Kidney epithelial cell (primary cell): Measurements from ENCODE around the gene DOCK11. TPM values are rescaled to one million over a fixed set of nuclear protein-coding genes. Genes with fewer than 3 reads are reported as not detected.

Experiments
- DNase-seq: peaks from one replicate; pipeline ENCODE4 v3.0.0-alpha.2; 2010; ENCODE audit warnings: low read depth
- H3K27me3 ChIP-seq: 2 replicates; pipeline ENCODE4 v1.6.0; 2011; ENCODE audit warnings: low read length; ENCODE audit not compliant: control insufficient read depth, insufficient read depth
- H3K36me3 ChIP-seq: 2 replicates; pipeline ENCODE4 v1.5.1; 2011; ENCODE audit warnings: low read length; ENCODE audit not compliant: control insufficient read depth, insufficient read depth
- H3K4me3 ChIP-seq: 2 replicates; pipeline ENCODE4 v1.5.1; 2011; ENCODE audit warnings: low read depth, mild to moderate bottlenecking, control low read depth, low read length
- total RNA-seq: library from RNA; depleted of rRNA; stranded (reverse); fragments of >200 nt; gene quantifications from 2 replicates; pipeline ENCODE4 v1.2.3, GENCODE V29; 2015
- TF ChIP-seq, protein P1 (sequence below): IDR thresholded peaks from 2 replicates; pipeline ENCODE4 v1.5.1; 2011; ENCODE audit warnings: mild to moderate bottlenecking, moderate library complexity, low read length, control low read depth, inconsistent platforms; ENCODE audit not compliant: insufficient read depth, poor library complexity, severe bottlenecking

The DOCK11 gene
- total RNA-seq, 1 donor from 2014 or later: 10.9 TPM

GRCh38 chrX:118718737-118719136 lies 223.1 kb downstream of the DOCK11 start:
- TF ChIP-seq, protein P1, sequence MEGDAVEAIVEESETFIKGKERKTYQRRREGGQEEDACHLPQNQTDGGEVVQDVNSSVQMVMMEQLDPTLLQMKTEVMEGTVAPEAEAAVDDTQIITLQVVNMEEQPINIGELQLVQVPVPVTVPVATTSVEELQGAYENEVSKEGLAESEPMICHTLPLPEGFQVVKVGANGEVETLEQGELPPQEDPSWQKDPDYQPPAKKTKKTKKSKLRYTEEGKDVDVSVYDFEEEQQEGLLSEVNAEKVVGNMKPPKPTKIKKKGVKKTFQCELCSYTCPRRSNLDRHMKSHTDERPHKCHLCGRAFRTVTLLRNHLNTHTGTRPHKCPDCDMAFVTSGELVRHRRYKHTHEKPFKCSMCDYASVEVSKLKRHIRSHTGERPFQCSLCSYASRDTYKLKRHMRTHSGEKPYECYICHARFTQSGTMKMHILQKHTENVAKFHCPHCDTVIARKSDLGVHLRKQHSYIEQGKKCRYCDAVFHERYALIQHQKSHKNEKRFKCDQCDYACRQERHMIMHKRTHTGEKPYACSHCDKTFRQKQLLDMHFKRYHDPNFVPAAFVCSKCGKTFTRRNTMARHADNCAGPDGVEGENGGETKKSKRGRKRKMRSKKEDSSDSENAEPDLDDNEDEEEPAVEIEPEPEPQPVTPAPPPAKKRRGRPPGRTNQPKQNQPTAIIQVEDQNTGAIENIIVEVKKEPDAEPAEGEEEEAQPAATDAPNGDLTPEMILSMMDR: no peak
- H3K4me3 ChIP-seq: no peak overlapping the region
- no peaks in the 10 kb centered on the region for H3K27me3 ChIP-seq
- H3K36me3 ChIP-seq: no peaks in the 10 kb centered on the region
- DNase-seq: no peak

DNA sequence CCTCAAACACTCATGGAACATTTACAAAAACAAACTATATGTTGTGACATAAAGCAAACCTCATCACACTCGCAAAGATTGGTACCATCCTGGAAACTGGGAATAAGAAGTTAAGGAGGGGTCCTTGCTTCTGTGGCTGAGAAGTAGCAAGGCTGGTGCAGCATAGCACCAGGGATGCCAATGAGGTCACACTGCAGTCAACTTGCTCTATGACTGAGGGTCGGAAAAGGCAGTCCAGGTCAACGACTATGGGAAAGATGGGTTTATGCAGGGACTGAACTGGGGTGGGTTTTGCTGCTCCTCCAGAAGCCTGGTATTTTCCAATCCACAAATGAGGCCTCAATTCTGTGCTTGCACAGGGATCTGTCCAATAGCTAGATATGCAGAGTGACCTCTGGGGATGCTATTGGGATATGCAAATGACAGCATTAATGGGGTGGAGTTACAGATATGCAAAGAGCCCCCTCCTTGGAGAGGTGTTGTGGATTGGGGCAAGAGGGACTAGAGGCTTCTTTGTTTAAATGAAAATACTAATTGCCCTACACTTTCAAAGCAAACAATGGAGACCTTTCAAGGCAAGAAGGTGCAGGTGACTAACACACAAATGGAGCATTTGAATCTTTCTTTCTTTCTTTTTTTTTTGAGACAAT lies 224.6 kb downstream of the DOCK11 start:
- no peak for DNase-seq
- Histone ChIP-seq H3K36me3 (no peaks in the 10 kb centered on the region), H3K27me3 (no peaks in the 10 kb centered on the region), H3K4me3 (no peak overlapping the region)
- TF ChIP-seq, protein P1: no peak

- Histone ChIP-seq H3K36me3 (no peaks in the 10 kb centered on the region), H3K4me3 (no peak overlapping the region), H3K27me3 (no peaks in the 10 kb centered on the region)
- no peak for DNase-seq
- TF ChIP-seq, protein P1: no peak
Measured at GRCh38 chrX:118723376-118723775, 227.8 kb downstream of the DOCK11 start.

DNA sequence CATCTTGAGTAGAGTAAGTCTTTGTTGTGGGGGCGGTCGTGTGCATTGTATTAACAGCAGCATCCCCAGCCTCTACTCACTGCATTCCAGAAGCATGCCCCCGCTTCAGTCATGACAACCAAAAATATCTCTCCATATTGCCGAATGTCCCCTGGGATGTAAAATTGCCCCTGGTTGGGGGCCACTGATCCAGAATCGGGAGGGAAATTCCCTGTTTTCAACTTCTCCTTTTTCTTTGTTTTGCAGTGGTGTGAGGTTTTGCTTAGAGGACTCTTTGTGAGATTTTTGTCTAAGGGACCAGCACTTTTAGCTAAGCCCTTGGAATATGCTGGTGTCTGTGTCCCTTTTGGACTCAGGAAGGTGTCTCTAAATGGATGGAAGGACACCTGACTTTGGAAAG lies 228.8 kb downstream of the DOCK11 start:
- no peak for DNase-seq
- Histone ChIP-seq H3K27me3 (no peaks in the 10 kb centered on the region), H3K36me3 (no peaks in the 10 kb centered on the region), H3K4me3 (no peak overlapping the region)
- TF ChIP-seq, protein P1: no peak

DNA sequence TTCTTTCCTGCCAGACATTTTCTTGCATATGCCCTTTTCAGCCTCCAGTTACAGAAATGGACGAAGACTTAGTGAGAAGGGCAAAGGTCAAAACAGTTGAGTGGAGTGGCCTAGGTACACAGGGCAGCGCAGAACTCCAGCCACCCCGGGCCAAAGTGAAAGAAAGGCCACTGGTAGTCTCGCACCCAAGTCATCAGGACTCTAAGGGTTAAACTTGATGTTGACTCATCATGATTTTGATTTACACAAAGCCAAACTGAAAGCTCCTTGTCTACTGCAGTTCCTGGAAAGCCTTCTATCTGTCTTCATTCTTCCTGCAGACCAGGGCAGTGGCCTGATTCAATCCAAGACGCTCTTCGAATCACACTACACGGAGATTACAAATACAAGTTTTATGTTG lies 229.2 kb downstream of the DOCK11 start:
- H3K4me3 ChIP-seq: no peak overlapping the region
- DNase-seq: no peak
- no peaks in the 10 kb centered on the region for H3K27me3 ChIP-seq
- H3K36me3 ChIP-seq: no peaks in the 10 kb centered on the region
- TF ChIP-seq, protein P1: no peak

DNA sequence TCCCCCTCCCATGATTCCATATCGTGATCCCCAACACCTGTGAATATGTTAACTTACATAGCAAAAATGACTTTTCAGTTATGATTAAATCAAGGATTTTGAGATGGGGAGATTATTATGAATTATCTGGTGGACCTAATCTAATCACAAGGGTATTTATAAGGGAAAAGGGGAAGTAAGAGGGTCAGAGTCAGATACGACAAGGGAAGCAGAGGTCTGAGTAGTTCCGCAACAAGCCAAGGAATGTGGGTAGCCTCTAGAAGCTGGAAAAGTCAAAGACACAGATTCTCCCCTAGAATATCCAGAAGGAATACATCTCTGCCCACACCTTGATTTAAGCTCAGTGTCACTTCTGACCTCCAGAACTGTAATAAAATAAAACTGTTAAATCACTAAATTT lies 230.8 kb downstream of the DOCK11 start:
- no peak for DNase-seq
- no peaks in the 10 kb centered on the region for H3K27me3 ChIP-seq
- TF ChIP-seq, protein P1: no peak
- no peaks in the 10 kb centered on the region for H3K36me3 ChIP-seq
- H3K4me3 ChIP-seq: no peak overlapping the region
